ENCODE measurements around the gene GNPTAB. TPM values are rescaled to one million over a fixed set of nuclear protein-coding genes. Genes with fewer than 3 reads are reported as not detected.
"Not testable (repeated sequence)": the region's sequence is repeated elsewhere in the genome, so short reads cannot be mapped to it uniquely, and the experiment has no call there.

The GNPTAB gene
- total RNA-seq, 2 experiments from 2014 or later: 38.9 to 66.5 TPM

DNA sequence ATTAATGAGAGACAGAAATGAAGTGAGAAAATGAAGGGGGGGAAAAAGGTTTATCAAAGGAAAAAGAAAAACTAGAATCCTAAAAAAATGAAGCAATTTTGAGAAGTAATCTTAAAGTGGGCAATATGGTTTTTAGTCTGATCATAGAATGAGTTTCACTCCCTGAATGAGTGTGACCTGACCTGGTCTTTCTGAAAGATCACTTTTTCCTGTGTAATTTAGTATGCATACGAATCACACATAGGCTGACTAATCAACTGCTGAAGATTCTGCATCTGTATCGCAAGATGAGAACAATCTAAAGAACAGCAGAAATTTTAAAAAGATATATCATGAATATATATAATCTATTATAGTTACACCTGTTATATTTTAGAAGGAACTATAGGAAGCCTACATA lies 11.3 kb downstream of the GNPTAB start:
- intact Hi-C loops (cut with micrococcal nuclease; ENCODE audit: unreplicated experiment): no loop called here
- H3K4me1 ChIP-seq (ENCODE audit: insufficient read depth, low read length, poor library complexity, severe bottlenecking): peaks cover 23% of the 10 kb centered on the region

GRCh38 chr12:101818689-101819088 lies 12.1 kb downstream of the GNPTAB start:
- H2AFZ ChIP-seq (ENCODE audit: low read length); H3K4me2 ChIP-seq (ENCODE audit: low read length); H3K27ac ChIP-seq (ENCODE audit: low read depth, low read length, poor library complexity, severe bottlenecking); H3K9me2 ChIP-seq (ENCODE audit: insufficient read depth, low read length); H4K20me1 ChIP-seq (ENCODE audit: insufficient read depth, low read length); H3K4me3 ChIP-seq (ENCODE audit: low read depth, low read length, poor library complexity, severe bottlenecking); DNase-seq (ENCODE audit: low spot score); BruUV-seq (replicated peaks); CTCF ChIA-PET (ENCODE audit: unreplicated experiment); intact Hi-C loops (cut with micrococcal nuclease; ENCODE audit: unreplicated experiment): not testable (repeated sequence)
- POLR2A ChIA-PET: interaction anchor here (3.8 kb wide), 1 partner anchor 10 kb away, joined by 22 read pairs; the partner anchor contains the start of gene GNPTAB
- Histone ChIP-seq H3K9me3 (ENCODE audit: low read length) (peaks cover 12% of the 10 kb centered on the region; the same call in 1 of the 2 replicates), H3K79me2 (ENCODE audit: insufficient read depth, low read depth, low read length) (peaks cover 48% of the 10 kb centered on the region; the same call in 1 of the 2 replicates), H3K4me1 (ENCODE audit: insufficient read depth, low read length, poor library complexity, severe bottlenecking) (peaks cover 15% of the 10 kb centered on the region), H3K36me3 (ENCODE audit: insufficient read depth, low read length) (peaks cover 27% of the 10 kb centered on the region)

More for the DNA sequence above, 11.3 kb downstream of the GNPTAB start:
- H3K27ac ChIP-seq (ENCODE audit: low read depth, low read length, poor library complexity, severe bottlenecking): no peak overlapping the region
- peaks cover 12% of the 10 kb centered on the region; the same call in 1 of the 2 replicates for H3K9me3 ChIP-seq (ENCODE audit: low read length)
- no peaks in the 10 kb centered on the region for H3K9me2 ChIP-seq (ENCODE audit: insufficient read depth, low read length)
- TF ChIP-seq, protein P1, sequence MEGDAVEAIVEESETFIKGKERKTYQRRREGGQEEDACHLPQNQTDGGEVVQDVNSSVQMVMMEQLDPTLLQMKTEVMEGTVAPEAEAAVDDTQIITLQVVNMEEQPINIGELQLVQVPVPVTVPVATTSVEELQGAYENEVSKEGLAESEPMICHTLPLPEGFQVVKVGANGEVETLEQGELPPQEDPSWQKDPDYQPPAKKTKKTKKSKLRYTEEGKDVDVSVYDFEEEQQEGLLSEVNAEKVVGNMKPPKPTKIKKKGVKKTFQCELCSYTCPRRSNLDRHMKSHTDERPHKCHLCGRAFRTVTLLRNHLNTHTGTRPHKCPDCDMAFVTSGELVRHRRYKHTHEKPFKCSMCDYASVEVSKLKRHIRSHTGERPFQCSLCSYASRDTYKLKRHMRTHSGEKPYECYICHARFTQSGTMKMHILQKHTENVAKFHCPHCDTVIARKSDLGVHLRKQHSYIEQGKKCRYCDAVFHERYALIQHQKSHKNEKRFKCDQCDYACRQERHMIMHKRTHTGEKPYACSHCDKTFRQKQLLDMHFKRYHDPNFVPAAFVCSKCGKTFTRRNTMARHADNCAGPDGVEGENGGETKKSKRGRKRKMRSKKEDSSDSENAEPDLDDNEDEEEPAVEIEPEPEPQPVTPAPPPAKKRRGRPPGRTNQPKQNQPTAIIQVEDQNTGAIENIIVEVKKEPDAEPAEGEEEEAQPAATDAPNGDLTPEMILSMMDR (conservative IDR thresholded peaks at IDR 0.05; ENCODE audit: low read length): no peak
- no peak for TF ChIP-seq EZH2phosphoT487 (IDR thresholded peaks at IDR 0.05; ENCODE audit: borderline replicate concordance, low read depth, low read length)
- ChIA-PET POLR2A (interaction anchor here (2.7 kb wide), 1 partner anchor 39 kb away, joined by 7 read pairs; no protein-coding TSS in a partner anchor), CTCF (ENCODE audit: unreplicated experiment) (no interaction called here)
- no peak for DNase-seq (ENCODE audit: low spot score)
- no peaks in the 10 kb centered on the region for H4K20me1 ChIP-seq (ENCODE audit: insufficient read depth, low read length)
- no peak overlapping the region for H2AFZ ChIP-seq (ENCODE audit: low read length)
- H3K4me3 ChIP-seq (ENCODE audit: low read depth, low read length, poor library complexity, severe bottlenecking): no peak overlapping the region
- no peak overlapping the region for H3K4me2 ChIP-seq (ENCODE audit: low read length)
- H3K79me2 ChIP-seq (ENCODE audit: insufficient read depth, low read depth, low read length): peaks cover 53% of the 10 kb centered on the region; the same call in 1 of the 2 replicates
- H3K36me3 ChIP-seq (ENCODE audit: insufficient read depth, low read length): peaks cover 27% of the 10 kb centered on the region
- BruUV-seq (replicated peaks): no TSS peak

DNA sequence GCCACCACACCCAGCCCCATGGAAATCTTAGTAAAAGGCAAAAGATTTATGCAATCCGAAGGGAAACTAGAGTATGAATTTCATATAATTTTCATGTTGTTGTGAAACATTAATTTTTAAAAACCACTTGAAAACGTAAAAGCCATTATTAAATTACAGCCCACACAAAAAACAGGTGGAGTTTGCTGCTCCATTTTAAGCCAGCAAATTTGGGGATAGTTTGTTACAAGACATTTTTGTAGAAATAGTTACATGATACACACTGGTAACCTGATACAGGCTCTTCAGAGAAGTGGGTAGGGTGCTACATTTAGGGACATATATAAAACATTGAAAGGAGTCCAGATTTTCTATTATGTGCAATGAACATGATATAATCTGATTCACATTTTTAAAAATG lies 17.6 kb downstream of the GNPTAB start:
- H3K4me1 ChIP-seq (ENCODE audit: insufficient read depth, low read length, poor library complexity, severe bottlenecking): no peaks in the 10 kb centered on the region
- H3K79me2 ChIP-seq (ENCODE audit: insufficient read depth, low read depth, low read length): peaks cover 29% of the 10 kb centered on the region
- 0 out of 2 replicates have a peak, but pooled peaks cover 7% of the 10 kb centered on the region for H3K9me3 ChIP-seq (ENCODE audit: low read length)
- no TSS peak for BruUV-seq (replicated peaks)
- no peak for TF ChIP-seq EZH2phosphoT487 (IDR thresholded peaks at IDR 0.05; ENCODE audit: borderline replicate concordance, low read depth, low read length)
- TF ChIP-seq, protein P1 (conservative IDR thresholded peaks at IDR 0.05; ENCODE audit: low read length): no peak
- H4K20me1 ChIP-seq (ENCODE audit: insufficient read depth, low read length): no peaks in the 10 kb centered on the region
- H3K4me3 ChIP-seq (ENCODE audit: low read depth, low read length, poor library complexity, severe bottlenecking): no peak overlapping the region
- no peaks in the 10 kb centered on the region for H3K9me2 ChIP-seq (ENCODE audit: insufficient read depth, low read length)
- POLR2A ChIA-PET: interaction anchor here (0.8 to 1.6 kb wide), 2 partner anchors 10 to 26 kb away, joined by 3 to 4 read pairs; no protein-coding TSS in a partner anchor
- DNase-seq (ENCODE audit: low spot score): no peak
- H3K4me2 ChIP-seq (ENCODE audit: low read length): no peak overlapping the region
- H2AFZ ChIP-seq (ENCODE audit: low read length): no peak overlapping the region
- intact Hi-C loops (cut with micrococcal nuclease; ENCODE audit: unreplicated experiment): no loop called here
- H3K36me3 ChIP-seq (ENCODE audit: insufficient read depth, low read length): peaks cover 13% of the 10 kb centered on the region
- CTCF ChIA-PET (ENCODE audit: unreplicated experiment): no interaction called here
- no peak overlapping the region for H3K27ac ChIP-seq (ENCODE audit: low read depth, low read length, poor library complexity, severe bottlenecking)

GRCh38 chr12:101812716-101813115 lies 18.0 kb downstream of the GNPTAB start:
- BruUV-seq (replicated peaks); H3K27ac ChIP-seq (ENCODE audit: low read depth, low read length, poor library complexity, severe bottlenecking); DNase-seq (ENCODE audit: low spot score); H3K4me1 ChIP-seq (ENCODE audit: insufficient read depth, low read length, poor library complexity, severe bottlenecking); H4K20me1 ChIP-seq (ENCODE audit: insufficient read depth, low read length); H3K4me3 ChIP-seq (ENCODE audit: low read depth, low read length, poor library complexity, severe bottlenecking); CTCF ChIA-PET (ENCODE audit: unreplicated experiment); H2AFZ ChIP-seq (ENCODE audit: low read length); H3K9me3 ChIP-seq (ENCODE audit: low read length); H3K9me2 ChIP-seq (ENCODE audit: insufficient read depth, low read length); intact Hi-C loops (cut with micrococcal nuclease; ENCODE audit: unreplicated experiment); H3K4me2 ChIP-seq (ENCODE audit: low read length): not testable (repeated sequence)
- POLR2A ChIA-PET: interaction anchor here (0.8 to 1.6 kb wide), 2 partner anchors 10 to 26 kb away, joined by 3 to 4 read pairs; no protein-coding TSS in a partner anchor
- Histone ChIP-seq H3K36me3 (ENCODE audit: insufficient read depth, low read length) (peaks cover 12% of the 10 kb centered on the region), H3K79me2 (ENCODE audit: insufficient read depth, low read depth, low read length) (peaks cover 29% of the 10 kb centered on the region)

DNA sequence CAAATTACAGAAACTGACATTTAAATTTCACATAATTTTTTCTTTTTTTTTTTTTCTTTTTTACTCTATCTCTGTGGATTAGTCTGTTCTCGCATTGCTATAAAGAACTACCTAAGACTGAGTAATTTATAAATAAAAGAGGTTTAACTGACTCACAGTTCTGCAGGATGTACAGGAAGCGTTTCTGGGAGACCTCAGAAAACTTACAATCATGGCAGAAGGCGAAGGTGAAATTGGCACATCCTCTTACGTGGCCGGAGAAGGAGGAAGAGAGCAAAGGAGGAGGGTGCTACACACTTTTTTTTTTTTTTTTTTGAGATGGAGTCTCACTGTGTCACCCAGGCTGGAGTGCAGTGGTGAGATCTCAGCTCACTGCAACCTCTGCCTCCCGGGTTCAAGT lies 19.4 kb downstream of the GNPTAB start:
- BruUV-seq (replicated peaks); H3K9me2 ChIP-seq (ENCODE audit: insufficient read depth, low read length); H4K20me1 ChIP-seq (ENCODE audit: insufficient read depth, low read length); H3K4me3 ChIP-seq (ENCODE audit: low read depth, low read length, poor library complexity, severe bottlenecking); H3K9me3 ChIP-seq (ENCODE audit: low read length); H3K4me1 ChIP-seq (ENCODE audit: insufficient read depth, low read length, poor library complexity, severe bottlenecking); H2AFZ ChIP-seq (ENCODE audit: low read length); H3K4me2 ChIP-seq (ENCODE audit: low read length); intact Hi-C loops (cut with micrococcal nuclease; ENCODE audit: unreplicated experiment); H3K27ac ChIP-seq (ENCODE audit: low read depth, low read length, poor library complexity, severe bottlenecking); DNase-seq (ENCODE audit: low spot score); CTCF ChIA-PET (ENCODE audit: unreplicated experiment); POLR2A ChIA-PET: not testable (repeated sequence)
- Histone ChIP-seq H3K36me3 (ENCODE audit: insufficient read depth, low read length) (peaks cover 12% of the 10 kb centered on the region), H3K79me2 (ENCODE audit: insufficient read depth, low read depth, low read length) (peaks cover 41% of the 10 kb centered on the region)
